Left colon (tissue), 2 donors: Measurements from ENCODE around the gene TEX2. TPM values are rescaled to one million over a fixed set of nuclear protein-coding genes. Genes with fewer than 3 reads are reported as not detected.

Source experiments
- ATAC-seq: fragments of 200-7000 bp; cut with Tn5 transposase; one replicate; pipeline ENCODE4 v1.9.1; 2020; ENCODE audit warnings: mild to moderate bottlenecking, moderate library complexity
- DNase-seq, 2 donors: peaks; one replicate each; pipeline ENCODE4 v3.0.0-alpha.2; 2020
- intact Hi-C, 2 donors: fragments of 100-400 bp; cut with DNase I in 1 of 2; cut with micrococcal nuclease in 1 of 2; formaldehyde crosslinking; loops; one replicate each; pipeline versions ENCODE4 v1.11.2 to v1.14.0; 2022; cut with DNase I, micrococcal nuclease
- long read RNA-seq: library from polyadenylated mRNA; unstranded; transcript quantifications from one replicate; pipeline ENCODE4 v2.0.0, GENCODE V29; 2021
- total RNA-seq, 2 donors: library from RNA; stranded (reverse); fragmentation: NEBNext Ultra II Directional; extraction: Animal tissue kit (Norgen Biotek cat#: 25700); gene quantifications; one replicate each; pipeline ENCODE4 v1.2.1, GENCODE V29; 2021
- donor health status: DM: no; HTN: no; CAD: no.
- donor health status: DM: yes; HTN: yes; CAD: no.

The TEX2 gene, protein sequence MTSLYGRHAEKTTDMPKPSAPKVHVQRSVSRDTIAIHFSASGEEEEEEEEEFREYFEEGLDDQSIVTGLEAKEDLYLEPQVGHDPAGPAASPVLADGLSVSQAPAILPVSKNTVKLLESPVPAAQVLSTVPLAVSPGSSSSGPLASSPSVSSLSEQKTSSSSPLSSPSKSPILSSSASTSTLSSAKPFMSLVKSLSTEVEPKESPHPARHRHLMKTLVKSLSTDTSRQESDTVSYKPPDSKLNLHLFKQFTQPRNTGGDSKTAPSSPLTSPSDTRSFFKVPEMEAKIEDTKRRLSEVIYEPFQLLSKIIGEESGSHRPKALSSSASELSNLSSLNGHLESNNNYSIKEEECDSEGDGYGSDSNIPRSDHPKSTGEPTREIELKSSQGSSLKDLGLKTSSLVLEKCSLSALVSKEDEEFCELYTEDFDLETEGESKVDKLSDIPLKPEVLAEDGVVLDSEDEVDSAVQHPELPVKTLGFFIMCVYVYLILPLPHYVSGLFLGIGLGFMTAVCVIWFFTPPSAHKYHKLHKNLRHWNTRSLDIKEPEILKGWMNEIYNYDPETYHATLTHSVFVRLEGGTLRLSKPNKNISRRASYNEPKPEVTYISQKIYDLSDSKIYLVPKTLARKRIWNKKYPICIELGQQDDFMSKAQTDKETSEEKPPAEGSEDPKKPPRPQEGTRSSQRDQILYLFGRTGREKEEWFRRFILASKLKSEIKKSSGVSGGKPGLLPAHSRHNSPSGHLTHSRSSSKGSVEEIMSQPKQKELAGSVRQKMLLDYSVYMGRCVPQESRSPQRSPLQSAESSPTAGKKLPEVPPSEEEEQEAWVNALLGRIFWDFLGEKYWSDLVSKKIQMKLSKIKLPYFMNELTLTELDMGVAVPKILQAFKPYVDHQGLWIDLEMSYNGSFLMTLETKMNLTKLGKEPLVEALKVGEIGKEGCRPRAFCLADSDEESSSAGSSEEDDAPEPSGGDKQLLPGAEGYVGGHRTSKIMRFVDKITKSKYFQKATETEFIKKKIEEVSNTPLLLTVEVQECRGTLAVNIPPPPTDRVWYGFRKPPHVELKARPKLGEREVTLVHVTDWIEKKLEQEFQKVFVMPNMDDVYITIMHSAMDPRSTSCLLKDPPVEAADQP
- total RNA-seq, result 10 to 100 TPM; 32.9 to 36.4 TPM
- long read RNA-seq, full-length matches to known transcripts, result 2 of 18 reads
- long read RNA-seq, partial matches to known transcripts, result 13 of 18 reads
- long read RNA-seq, other reads (novel, unspliced or antisense), result 3 of 18 reads

- DNase-seq, result peak; percentile 91 to 93
Observed at GRCh38 chr17:64263000-64263766, at the start of gene TEX2. TSS of gene TEX2 (minus strand) at chr17:64263260. CDS start at chr17:64214217, 49,043 bp downstream.

GRCh38 chr17:64309710-64310109 lies 46.6 kb upstream of the TEX2 start:
- no peak for DNase-seq
- intact Hi-C loops, result loop anchor here in 1 of 2 donors (5.0 kb wide), 1 partner anchor 108 kb away; no protein-coding TSS in a partner anchor
- ATAC-seq, result no peak

More at GRCh38 chr17:64263000-64263766, at the start of gene TEX2:
- intact Hi-C loops, result loop anchor here in 1 of 2 donors (10.0 kb wide), 1 partner anchor 108 kb away; no protein-coding TSS in a partner anchor
- ATAC-seq, result peak; percentile 85

DNA sequence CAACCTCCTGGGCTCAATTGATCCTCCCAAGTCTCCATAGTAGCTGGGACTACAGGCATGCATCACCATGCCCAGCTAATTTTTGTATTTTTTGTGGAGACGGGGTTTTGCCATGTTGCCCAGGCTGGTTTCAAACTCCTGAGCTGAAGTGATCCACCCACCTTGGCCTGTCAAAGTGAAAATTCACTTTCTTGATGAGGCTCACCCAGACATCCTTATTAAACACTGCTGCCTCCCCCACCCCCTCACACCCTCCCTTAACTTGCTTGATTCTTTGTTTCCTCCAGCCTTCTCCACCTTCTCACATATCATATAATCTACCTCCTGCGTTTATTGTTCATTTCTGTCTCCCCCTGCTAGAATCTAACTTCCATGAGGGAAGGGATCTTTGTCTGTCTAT lies 46.0 kb upstream of the TEX2 start:
- no peak for ATAC-seq
- DNase-seq, result no peak
- intact Hi-C loops, result loop anchor here in 1 of 2 donors (5.0 kb wide), 1 partner anchor 108 kb away; no protein-coding TSS in a partner anchor

DNA sequence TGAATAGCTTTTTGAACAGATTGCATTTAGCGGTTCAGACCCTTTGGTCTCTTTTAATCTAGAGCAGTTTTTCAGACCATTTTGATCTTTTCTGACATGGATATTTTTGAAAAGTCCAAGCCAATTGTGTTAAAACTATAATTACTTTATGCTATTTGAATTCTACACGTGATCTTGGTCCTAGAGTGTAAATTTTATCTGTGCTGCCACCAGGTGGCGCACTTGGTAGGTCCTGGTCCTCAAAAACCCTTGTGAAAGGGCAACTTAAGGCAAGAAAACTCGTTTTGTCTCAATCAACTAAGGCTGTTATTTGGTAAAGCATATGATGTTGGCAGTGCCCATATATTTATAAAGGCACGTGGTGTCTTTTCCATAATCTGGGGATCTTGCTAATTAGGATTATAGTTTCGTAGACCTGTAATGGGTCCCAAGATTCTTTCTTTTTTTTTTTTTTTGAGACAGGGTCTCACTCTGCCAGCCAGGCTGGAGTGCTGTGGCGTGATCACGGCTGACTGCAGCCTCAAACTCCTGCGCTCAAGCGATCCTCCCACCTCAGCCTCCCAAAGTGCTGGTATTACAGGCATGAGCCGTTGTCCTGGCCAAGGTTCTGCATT lies 43.9 kb upstream of the TEX2 start:
- peak; percentile 46 for ATAC-seq
- DNase-seq, result peak in 1 of 2 donors; percentile 75
- intact Hi-C loops, result loop anchor here in 1 of 2 donors (5.0 kb wide), 1 partner anchor 110 kb away; no protein-coding TSS in a partner anchor

- no peak for DNase-seq
- intact Hi-C loops, result no loop called here
- no peak for ATAC-seq
Observed at GRCh38 chr17:64304551-64304950, 41.5 kb upstream of the TEX2 start.

GRCh38 chr17:64300699-64300965 lies 37.6 kb upstream of the TEX2 start:
- ATAC-seq (no peak), DNase-seq (no peak)
- intact Hi-C loops, result no loop called here

DNA sequence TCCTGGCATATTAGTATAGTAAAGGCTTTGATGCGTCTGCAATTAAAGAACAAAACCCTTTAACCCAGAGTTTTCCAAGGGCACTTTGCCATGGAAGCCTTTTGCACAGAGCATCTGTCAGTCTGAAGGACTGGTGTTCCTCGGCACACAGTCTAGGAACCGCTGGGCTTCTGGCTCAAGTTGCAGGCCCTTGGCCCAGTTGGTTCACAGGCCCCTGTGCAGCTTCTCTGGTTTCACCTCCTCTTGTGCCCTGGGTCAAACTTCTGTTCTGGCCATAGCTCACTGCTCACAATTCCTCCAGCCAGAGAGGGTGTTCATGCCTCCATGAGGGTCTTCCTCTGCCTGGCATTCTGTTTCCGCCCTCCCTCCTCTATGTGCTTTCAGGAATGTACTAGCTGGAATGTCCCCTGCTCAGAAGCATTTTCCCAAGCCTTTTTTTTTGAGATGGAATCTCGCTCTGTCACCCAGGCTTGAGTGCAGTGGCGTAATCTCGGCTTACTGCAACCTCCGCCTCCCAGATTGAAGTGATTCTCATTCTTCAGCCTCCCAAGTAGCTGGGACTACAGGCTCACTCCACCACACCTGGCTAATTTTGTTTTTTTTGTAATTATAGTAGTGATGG lies 34.5 kb upstream of the TEX2 start:
- intact Hi-C loops, result no loop called here
- ATAC-seq (no peak), DNase-seq (no peak)

- ATAC-seq, result no peak
- intact Hi-C loops, result no loop called here
Observed at GRCh38 chr17:64296246-64296645, 33.2 kb upstream of the TEX2 start.

DNA sequence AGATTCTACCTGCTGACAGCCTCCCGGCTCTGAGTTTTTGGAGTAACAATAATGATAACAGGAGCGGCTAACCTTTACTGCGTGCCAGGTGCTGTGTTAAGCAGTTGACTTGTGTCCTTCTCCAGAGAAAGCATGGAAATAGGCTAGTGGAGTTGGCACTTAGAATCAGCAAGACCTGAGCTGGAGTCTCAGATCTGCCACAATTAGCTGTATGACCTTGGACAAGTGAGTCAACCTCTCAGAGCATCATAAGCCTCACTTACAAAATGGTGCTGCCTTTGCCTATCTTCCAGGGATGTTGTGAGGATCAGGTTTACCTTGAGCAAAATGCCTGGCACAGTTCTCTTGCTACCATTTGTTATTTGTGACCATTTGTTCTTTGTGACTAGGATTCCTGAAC lies 32.1 kb upstream of the TEX2 start:
- intact Hi-C loops, result no loop called here
- no peak for DNase-seq
- ATAC-seq, result no peak

More at GRCh38 chr17:64296246-64296645, 33.2 kb upstream of the TEX2 start:
- no peak for DNase-seq

- no peak for ATAC-seq
- DNase-seq, result no peak
- intact Hi-C loops, result no loop called here
Observed at GRCh38 chr17:64291268-64291851, 28.3 kb upstream of the TEX2 start.

DNA sequence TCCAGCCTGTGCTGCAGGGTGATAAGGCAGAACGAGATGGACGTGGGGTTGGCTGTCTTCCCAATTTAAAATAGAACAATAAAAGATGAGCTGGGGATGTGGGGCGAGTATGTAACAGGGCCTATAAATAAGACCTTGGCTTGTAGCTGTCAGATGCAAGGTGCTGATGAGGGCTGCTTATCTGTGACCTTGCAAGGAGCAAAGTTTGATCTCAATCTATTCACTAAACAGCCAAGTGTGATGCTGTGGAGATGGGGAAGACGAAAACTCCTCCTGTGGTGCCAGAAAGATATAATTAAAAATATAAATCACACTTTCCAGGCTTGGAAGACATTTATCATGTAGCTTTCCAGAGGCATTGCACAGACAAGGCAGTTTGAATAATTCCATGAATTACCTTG lies 26.7 kb upstream of the TEX2 start:
- DNase-seq (no peak), ATAC-seq (no peak)
- intact Hi-C loops, result loop anchor here in 1 of 2 donors (10.0 kb wide), 1 partner anchor 255 kb away; no protein-coding TSS in a partner anchor

- intact Hi-C loops, result loop anchor here in 1 of 2 donors (10.0 kb wide), 1 partner anchor 248 kb away; no protein-coding TSS in a partner anchor
- DNase-seq (no peak), ATAC-seq (no peak)
Observed at GRCh38 chr17:64282753-64283080, 19.7 kb upstream of the TEX2 start.

DNA sequence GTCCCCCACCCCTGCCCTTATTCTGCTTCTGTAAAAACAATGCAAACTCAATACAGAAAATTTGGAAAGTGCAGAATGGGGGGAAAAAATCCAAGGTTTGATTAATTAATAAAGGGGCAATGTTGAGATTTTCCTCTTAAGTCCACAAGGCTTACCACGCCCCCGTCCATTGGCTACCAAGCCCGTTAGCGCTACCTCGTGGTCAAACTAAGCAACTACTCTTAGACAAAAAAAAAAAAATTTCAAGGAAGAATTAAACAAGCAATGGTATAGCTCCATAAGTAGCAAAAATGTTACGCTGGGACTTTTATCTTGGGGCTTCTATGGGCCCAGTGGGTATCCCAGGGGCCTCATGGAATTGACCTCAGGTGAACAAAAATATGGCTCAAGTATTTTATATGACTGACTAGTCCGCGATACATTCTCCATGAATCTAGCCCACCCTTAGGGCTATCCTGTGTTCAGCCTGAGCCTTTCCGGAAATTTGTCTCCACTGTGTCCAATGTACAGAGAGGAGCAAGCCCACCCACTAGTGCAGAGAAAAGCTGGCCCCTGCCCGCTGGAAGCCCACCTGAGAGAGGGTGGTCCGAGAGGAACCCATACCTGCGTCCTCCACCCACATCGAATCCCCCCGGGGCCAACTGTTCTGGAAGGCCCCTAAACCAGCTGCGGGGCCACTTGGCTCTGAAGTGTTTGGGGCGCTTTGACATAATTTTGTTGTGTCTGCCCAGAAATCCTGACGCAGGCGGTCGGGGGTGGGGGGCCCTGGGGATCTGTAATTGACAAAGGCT lies 19.1 kb upstream of the TEX2 start:
- ATAC-seq (peak; percentile 53), DNase-seq (peak in 1 of 2 donors; percentile 66)
- intact Hi-C loops, result loop anchor here in 1 of 2 donors (10.0 kb wide), 1 partner anchor 247 kb away; no protein-coding TSS in a partner anchor

DNA sequence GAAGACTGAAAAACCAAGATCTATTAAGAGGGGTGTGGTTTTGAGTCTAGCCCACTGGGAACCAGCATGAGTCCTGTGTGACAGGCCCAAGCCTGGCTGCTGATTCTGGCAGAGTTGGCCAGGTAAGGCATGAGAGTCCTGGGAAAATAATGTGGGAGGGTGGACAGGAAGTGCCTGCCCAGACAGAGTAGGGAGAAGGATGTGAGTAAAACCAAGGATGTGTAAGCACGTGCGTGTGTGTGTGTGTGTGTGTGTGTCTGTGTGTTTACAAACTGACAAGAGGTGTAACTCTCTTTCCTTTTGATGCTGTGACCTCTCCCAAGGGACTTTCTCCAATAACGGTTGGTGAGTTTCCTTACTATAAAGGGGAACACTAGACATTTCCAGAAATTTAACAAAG lies 15.6 kb upstream of the TEX2 start:
- intact Hi-C loops, result no loop called here
- ATAC-seq, result peak; percentile 52
- DNase-seq, result peak in 1 of 2 donors; percentile 34

GRCh38 chr17:64277831-64278562 lies 14.9 kb upstream of the TEX2 start:
- no peak for DNase-seq
- intact Hi-C loops, result no loop called here
- no peak for ATAC-seq
